Spleen (tissue), 7 donors: Measurements from ENCODE around the gene CYP4F22.

Experiments
- POLR2A ChIP-seq, 3 donors: fragments of 450-650 bp; IDR thresholded peaks; one replicate each; pipeline ENCODE4 v1.5.1; 2017; ENCODE audit warnings: antibody characterized with exemption in 3 of 3, mild to moderate bottlenecking in 1 of 3
- TF ChIP-seq, protein P1 (sequence below), 11 experiments: fragments of 200-600 bp in 7 of 11; fragments of 450-650 bp in 4 of 11; sonication (generic) in 4 of 11; IDR thresholded peaks in 8 of 11; conservative IDR thresholded peaks in 3 of 11; 1 replicate in 7 of 11; 2 replicates in 4 of 11; pipeline versions ENCODE4 v1.4.0 to v1.8.0; 2016 to 2021; ENCODE audit warnings: antibody characterized with exemption in 11 of 11, inconsistent platforms in 4 of 11, mild to moderate bottlenecking in 1 of 11
- donor health status: DM: no; HTN: no; CAD: no; lungs with moderate emphysema.
- donor health status: DM: no; HTN: no; CAD: no.
- donor health status: DM: no; HTN: no; CAD: no.

- no peak for TF ChIP-seq POLR2A (IDR thresholded peaks at IDR 0.05)
- TF ChIP-seq, protein P1, sequence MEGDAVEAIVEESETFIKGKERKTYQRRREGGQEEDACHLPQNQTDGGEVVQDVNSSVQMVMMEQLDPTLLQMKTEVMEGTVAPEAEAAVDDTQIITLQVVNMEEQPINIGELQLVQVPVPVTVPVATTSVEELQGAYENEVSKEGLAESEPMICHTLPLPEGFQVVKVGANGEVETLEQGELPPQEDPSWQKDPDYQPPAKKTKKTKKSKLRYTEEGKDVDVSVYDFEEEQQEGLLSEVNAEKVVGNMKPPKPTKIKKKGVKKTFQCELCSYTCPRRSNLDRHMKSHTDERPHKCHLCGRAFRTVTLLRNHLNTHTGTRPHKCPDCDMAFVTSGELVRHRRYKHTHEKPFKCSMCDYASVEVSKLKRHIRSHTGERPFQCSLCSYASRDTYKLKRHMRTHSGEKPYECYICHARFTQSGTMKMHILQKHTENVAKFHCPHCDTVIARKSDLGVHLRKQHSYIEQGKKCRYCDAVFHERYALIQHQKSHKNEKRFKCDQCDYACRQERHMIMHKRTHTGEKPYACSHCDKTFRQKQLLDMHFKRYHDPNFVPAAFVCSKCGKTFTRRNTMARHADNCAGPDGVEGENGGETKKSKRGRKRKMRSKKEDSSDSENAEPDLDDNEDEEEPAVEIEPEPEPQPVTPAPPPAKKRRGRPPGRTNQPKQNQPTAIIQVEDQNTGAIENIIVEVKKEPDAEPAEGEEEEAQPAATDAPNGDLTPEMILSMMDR (IDR thresholded peaks at IDR 0.05 in 8 of 11, conservative IDR thresholded peaks at IDR 0.05 in 3 of 11): no peak
Observed at GRCh38 chr19:15502264-15502663, 6.1 kb upstream of the CYP4F22 start.
